Activated gamma-delta T cell treated with anti-CD3 and anti-CD28 coated beads, Interleukin-2, amount 50 U/mL, for 16 hours (primary cell): ENCODE measurements around the gene KLHDC4.
"Not testable (repeated sequence)": the region's sequence is repeated elsewhere in the genome, so short reads cannot be mapped to it uniquely, and the experiment has no call there.

Source experiments
- DNase-seq: peaks from one replicate; pipeline ENCODE4 v3.0.0-alpha.2; 2020; ENCODE audit warnings: low read depth

Gene KLHDC4

GRCh38 chr16:87765776-87766484 is at the start of gene KLHDC4:
Gene KLHDC4, minus strand, starts transcription at chr16:87765986. Its CDS starts 96 bp downstream, at chr16:87765890.
- DNase-seq, result peak; percentile 81

GRCh38 chr16:87815567-87815966 is 49.8 kb upstream of the KLHDC4 start:
- DNase-seq, result no peak

GRCh38 chr16:87812200-87812656 is 46.4 kb upstream of the KLHDC4 start:
- no peak for DNase-seq

GRCh38 chr16:87811454-87811853 is 45.7 kb upstream of the KLHDC4 start:
- DNase-seq, result not testable (repeated sequence)

GRCh38 chr16:87809150-87809902 is 43.5 kb upstream of the KLHDC4 start:
- DNase-seq, result no peak

GRCh38 chr16:87808108-87808507 is 42.3 kb upstream of the KLHDC4 start:
- DNase-seq, result no peak

GRCh38 chr16:87806641-87807546 is 41.1 kb upstream of the KLHDC4 start:
- DNase-seq, result peak; percentile 33

- DNase-seq, result no peak
Measured at GRCh38 chr16:87806261-87806640, 40.5 kb upstream of the KLHDC4 start.

GRCh38 chr16:87803385-87803784 is 37.6 kb upstream of the KLHDC4 start:
- DNase-seq, result no peak

- DNase-seq, result no peak
Measured at GRCh38 chr16:87802670-87803069, 36.9 kb upstream of the KLHDC4 start.

GRCh38 chr16:87801679-87802259 is 36.0 kb upstream of the KLHDC4 start:
- no peak for DNase-seq

- DNase-seq, result no peak
Measured at GRCh38 chr16:87800497-87800896, 34.7 kb upstream of the KLHDC4 start.

- no peak for DNase-seq
Measured at GRCh38 chr16:87795336-87795735, 29.6 kb upstream of the KLHDC4 start.

GRCh38 chr16:87794485-87795078 is 28.8 kb upstream of the KLHDC4 start:
- DNase-seq, result no peak

GRCh38 chr16:87792205-87792565 is 26.4 kb upstream of the KLHDC4 start:
- DNase-seq, result no peak

- no peak for DNase-seq
Measured at GRCh38 chr16:87791295-87792204, 25.8 kb upstream of the KLHDC4 start.

GRCh38 chr16:87790292-87791100 is 24.7 kb upstream of the KLHDC4 start:
- DNase-seq, result no peak

GRCh38 chr16:87789437-87790291 is 23.9 kb upstream of the KLHDC4 start:
- no peak for DNase-seq
